B cell (primary cell): ENCODE measurements around the gene NOL3. TPM values are rescaled to one million over a fixed set of nuclear protein-coding genes. Genes with fewer than 3 reads are reported as not detected.

ENCODE experiments used
- ATAC-seq: fragments of 200-7000 bp; cut with Tn5 transposase; one replicate; pipeline ENCODE4 v1.10.0; 2021; ENCODE audit warnings: low read depth, mild to moderate bottlenecking, moderate number of reproducible peaks, moderate library complexity
- CTCF ChIA-PET: fragments of 350-600 bp; sonication (Branson Sonifier 250); formaldehyde crosslinking; loops from one replicate; lab custom pipeline; 2021; ENCODE audit warnings: antibody characterized with exemption, inconsistent platforms; lab: Charles Lee
- POLR2A ChIA-PET: fragments of 350-600 bp; sonication (Branson Sonifier 250); formaldehyde crosslinking; loops from one replicate; lab custom pipeline; 2021; ENCODE audit warnings: antibody characterized with exemption; lab: Charles Lee
- DNase-seq: peaks from one replicate; pipeline ENCODE4 v3.0.0; 2013
- H2AFZ ChIP-seq: 2 replicates; pipeline ENCODE4 v1.6.1; 2012; ENCODE audit warnings: mild to moderate bottlenecking, low read depth, low read length; ENCODE audit not compliant: insufficient read depth, poor library complexity, severe bottlenecking
- H3K27ac ChIP-seq, 2 donors: 1 replicate in 1 of 2; 2 replicates in 1 of 2; pipeline ENCODE4 v1.5.1; 2012 to 2013; ENCODE audit warnings: low read length in 2 of 2, mild to moderate bottlenecking in 2 of 2, moderate library complexity in 1 of 2
- H3K27me3 ChIP-seq, 4 experiments: fragments of 200-600 bp in 1 of 4; sonication (generic) in 1 of 4; replicated peaks in 1 of 4; 1 replicate in 2 of 4; 2 replicates in 2 of 4; pipeline versions ENCODE4 v1.6.1 to v1.7.0; 2013 to 2016; ENCODE audit warnings: low read length in 3 of 4, mild to moderate bottlenecking in 2 of 4, mixed read lengths in 1 of 4, moderate library complexity in 1 of 4; ENCODE audit not compliant: insufficient read depth in 4 of 4, control insufficient read depth in 3 of 4; ENCODE audit errors: control extremely low read depth in 1 of 4
- H3K36me3 ChIP-seq, 2 experiments: replicated peaks in 1 of 2; 1 replicate in 1 of 2; 2 replicates in 1 of 2; pipeline versions ENCODE4 v1.6.1 to v1.7.1; 2013; ENCODE audit warnings: low read length in 1 of 2; ENCODE audit not compliant: insufficient read depth in 2 of 2, control insufficient read depth in 1 of 2; ENCODE audit errors: control extremely low read depth in 1 of 2, extremely low read depth in 1 of 2
- H3K4me1 ChIP-seq, 2 donors: fragments of 200-600 bp in 1 of 2; sonication (generic) in 1 of 2; 1 replicate in 1 of 2; 2 replicates in 1 of 2; pipeline versions ENCODE4 v1.5.1 to v1.6.1; 2013 to 2017; ENCODE audit warnings: low read length in 2 of 2; ENCODE audit not compliant: control insufficient read depth in 2 of 2, insufficient read depth in 2 of 2
- H3K4me2 ChIP-seq: replicated peaks from 2 replicates; pipeline ENCODE3; 2012; ENCODE audit warnings: mild to moderate bottlenecking, low read depth, low read length; ENCODE audit not compliant: poor library complexity, severe bottlenecking
- H3K4me3 ChIP-seq, 5 experiments: fragments of 200-600 bp in 1 of 5; sonication (generic) in 1 of 5; 1 replicate in 3 of 5; 2 replicates in 2 of 5; pipeline versions ENCODE4 v1.5.1 to v1.7.0; 2011 to 2016; ENCODE audit warnings: low read length in 4 of 5, mild to moderate bottlenecking in 4 of 5, low read depth in 2 of 5, control low read depth in 1 of 5, moderate library complexity in 1 of 5; ENCODE audit not compliant: insufficient read depth in 1 of 5; ENCODE audit errors: control extremely low read depth in 1 of 5, extremely low read depth in 1 of 5
- H3K79me2 ChIP-seq: fragments of 200-600 bp; sonication (generic); one replicate; pipeline ENCODE4 v1.6.0; 2016; ENCODE audit warnings: low read length; ENCODE audit not compliant: control insufficient read depth, insufficient read depth
- H3K9ac ChIP-seq: fragments of 200-600 bp; sonication (generic); 2 replicates; pipeline ENCODE4 v1.6.1; 2017; ENCODE audit warnings: mild to moderate bottlenecking, low read length, moderate library complexity
- H3K9me3 ChIP-seq, 3 donors: one replicate each; pipeline versions ENCODE4 v1.6.1 to v1.7.1; 2013; ENCODE audit warnings: low read length in 2 of 3; ENCODE audit not compliant: control insufficient read depth in 2 of 3, insufficient read depth in 1 of 3; ENCODE audit errors: control extremely low read depth in 1 of 3
- H4K20me1 ChIP-seq: 2 replicates; pipeline ENCODE4 v1.6.0; 2012; ENCODE audit warnings: mild to moderate bottlenecking, low read length; ENCODE audit not compliant: insufficient read depth, control insufficient read depth, poor library complexity, severe bottlenecking
- H3K27ac Mint-ChIP-seq: one replicate; pipeline ENCODE4 v1.8.0; 2021; ENCODE audit warnings: mixed read lengths
- H3K27me3 Mint-ChIP-seq: one replicate; pipeline ENCODE4 v1.8.0; 2021; ENCODE audit warnings: mixed read lengths
- H3K4me1 Mint-ChIP-seq: one replicate; pipeline ENCODE4 v1.8.0; 2021; ENCODE audit warnings: mixed read lengths
- H3K4me3 Mint-ChIP-seq: one replicate; pipeline ENCODE4 v1.8.0; 2021; ENCODE audit warnings: mixed read lengths
- H3K9me3 Mint-ChIP-seq: one replicate; pipeline ENCODE4 v1.8.0; 2022; ENCODE audit warnings: mixed read lengths; ENCODE audit not compliant: insufficient read depth
- EZH2 ChIP-seq: IDR thresholded peaks from 2 replicates; pipeline ENCODE4 v1.6.1; 2012; ENCODE audit warnings: borderline replicate concordance, low read depth, mild to moderate bottlenecking, moderate library complexity, low read length; ENCODE audit not compliant: insufficient read depth, poor library complexity, severe bottlenecking
- WGBS: methylation state at CpG from one replicate; pipeline ENCODE4 v1.1.5; 2013; ENCODE audit warnings: missing lambda C conversion rate; ENCODE audit not compliant: insufficient coverage; 5-methylcytosine and 5-hydroxymethylcytosine counted together
- intact Hi-C: fragments of 100-400 bp; cut with micrococcal nuclease; formaldehyde crosslinking; loops from one replicate; pipeline ENCODE4 v1.10.0; 2022
- polyA plus RNA-seq: library from polyadenylated mRNA; depleted of rRNA; stranded (reverse); fragments of >200 nt; gene quantifications from 2 replicates; pipeline ENCODE4 v1.2.3, GENCODE V29; 2012
- total RNA-seq, 2 donors: library from RNA; stranded (reverse); fragments of 120-200 nt in 1 of 2; gene quantifications; 1 replicate in 1 of 2; 2 replicates in 1 of 2; pipeline versions ENCODE4 v1.2.3 to v1.2.4, GENCODE V29; 2013 to 2022
- TF ChIP-seq, protein P1 (sequence below): fragments of 200-600 bp; IDR thresholded peaks from one replicate; pipeline ENCODE4 v1.8.0; 2022; ENCODE audit warnings: antibody characterized with exemption, mild to moderate bottlenecking

The NOL3 gene
- total and polyA plus RNA-seq, 2 donors (not counting 1 experiment from before 2014, with no cell fraction given), result 0.60 to 0.96 TPM

DNA sequence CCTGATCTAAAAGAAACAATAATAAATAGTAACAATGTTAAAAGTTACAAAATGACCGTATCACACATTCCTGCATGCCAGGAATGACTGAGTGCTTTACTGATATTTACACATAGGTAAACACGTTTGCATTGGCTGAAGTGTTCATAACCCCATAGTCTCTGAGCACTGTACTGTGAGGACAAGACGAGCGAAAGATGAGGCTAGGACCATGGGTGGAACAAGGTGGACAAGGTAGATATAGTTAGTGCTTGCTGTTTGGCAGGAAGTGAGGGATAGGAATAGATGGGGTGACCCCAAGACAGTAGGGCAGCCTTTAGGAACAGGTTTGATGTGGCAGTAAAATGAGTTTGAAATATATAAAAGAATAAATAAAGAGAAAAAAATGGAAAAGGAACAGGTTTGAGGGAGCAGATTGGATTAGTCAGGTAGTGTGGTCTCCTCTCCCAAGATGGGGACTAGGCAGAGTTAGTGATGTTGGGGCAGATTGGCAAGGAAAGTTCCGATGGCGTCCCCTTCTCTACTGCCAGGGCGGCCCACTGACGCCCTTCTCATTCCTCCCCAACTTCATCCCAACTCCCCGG lies 21.2 kb downstream of the NOL3 start:
- Mint-ChIP-seq H3K4me3 (peak overlapping the region; percentile 92), H3K27me3 (peaks cover 5% of the 10 kb centered on the region), H3K9me3 (no peaks in the 10 kb centered on the region), H3K27ac (peak overlapping the region; percentile 92), H3K4me1 (peaks cover 30% of the 10 kb centered on the region)
- Histone ChIP-seq H2AFZ (peak overlapping the region; percentile 78), H3K4me1 (peaks cover 22 to 28% of the 10 kb centered on the region in 2 donors), H3K9me3 (peaks cover 0 to 6% (median 0%) of the 10 kb centered on the region in 3 donors), H3K27ac (no peak overlapping the region), H4K20me1 (peaks cover 33% of the 10 kb centered on the region), H3K27me3 (peaks cover 0 to 22% (median 4%) of the 10 kb centered on the region in 4 experiments), H3K4me2 (peak overlapping the region; percentile 97), H3K4me3 (peak overlapping the region; percentile 8 to 98 (median 97)), H3K79me2 (peaks cover 40% of the 10 kb centered on the region), H3K9ac (peak overlapping the region; percentile 94), H3K36me3 (peaks cover 0 to 28% of the 10 kb centered on the region in 2 experiments)
- ChIA-PET POLR2A (interaction anchor here (0.7 kb wide), 1 partner anchor 147 kb away, joined by 6 read pairs; no protein-coding TSS in a partner anchor), CTCF (no interaction called here)
- intact Hi-C loops, result no loop called here
- no peak for ATAC-seq
- TF ChIP-seq EZH2, result no peak
- TF ChIP-seq, protein P1, sequence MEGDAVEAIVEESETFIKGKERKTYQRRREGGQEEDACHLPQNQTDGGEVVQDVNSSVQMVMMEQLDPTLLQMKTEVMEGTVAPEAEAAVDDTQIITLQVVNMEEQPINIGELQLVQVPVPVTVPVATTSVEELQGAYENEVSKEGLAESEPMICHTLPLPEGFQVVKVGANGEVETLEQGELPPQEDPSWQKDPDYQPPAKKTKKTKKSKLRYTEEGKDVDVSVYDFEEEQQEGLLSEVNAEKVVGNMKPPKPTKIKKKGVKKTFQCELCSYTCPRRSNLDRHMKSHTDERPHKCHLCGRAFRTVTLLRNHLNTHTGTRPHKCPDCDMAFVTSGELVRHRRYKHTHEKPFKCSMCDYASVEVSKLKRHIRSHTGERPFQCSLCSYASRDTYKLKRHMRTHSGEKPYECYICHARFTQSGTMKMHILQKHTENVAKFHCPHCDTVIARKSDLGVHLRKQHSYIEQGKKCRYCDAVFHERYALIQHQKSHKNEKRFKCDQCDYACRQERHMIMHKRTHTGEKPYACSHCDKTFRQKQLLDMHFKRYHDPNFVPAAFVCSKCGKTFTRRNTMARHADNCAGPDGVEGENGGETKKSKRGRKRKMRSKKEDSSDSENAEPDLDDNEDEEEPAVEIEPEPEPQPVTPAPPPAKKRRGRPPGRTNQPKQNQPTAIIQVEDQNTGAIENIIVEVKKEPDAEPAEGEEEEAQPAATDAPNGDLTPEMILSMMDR, result no peak
- no peak for DNase-seq
- WGBS, result 47% methylated on average over 4 of the region's 9 CpGs
